IMR-90 (cell line): ENCODE results near the gene DTHD1. TPM values are rescaled to one million over a fixed set of nuclear protein-coding genes. Genes with fewer than 3 reads are reported as not detected.

Source experiments
- ATAC-seq: fragments of 200-7000 bp; cut with Tn5 transposase; 2 replicates; pipeline ENCODE4 v1.9.1; 2020; ENCODE audit warnings: low read depth, mild to moderate bottlenecking, moderate library complexity
- BruUV-seq: library from RNA; stranded (reverse); fragments of 400-500 nt; replicated peaks from 2 replicates; lab custom pipeline; 2021; lab: Mats Ljungman, UMichigan
- CTCF ChIA-PET: fragments of 300-600 bp; formaldehyde crosslinking; extraction: SDS; loops from one replicate; lab custom pipeline; 2021; ENCODE audit warnings: antibody characterized with exemption; lab: Yijun Ruan, JAX
- POLR2A ChIA-PET: fragments of 300-600 bp; sonication (Branson Sonifier 250); formaldehyde crosslinking; loops from one replicate; lab custom pipeline; 2022; ENCODE audit warnings: antibody characterized with exemption; ENCODE audit not compliant: unreplicated experiment; lab: Charles Lee
- DNase-seq: peaks from one replicate; pipeline ENCODE4 v3.0.0; 2013
- H2AFZ ChIP-seq: replicated peaks from 2 replicates; pipeline ENCODE3; 2013; ENCODE audit warnings: low read length, mild to moderate bottlenecking; ENCODE audit not compliant: poor library complexity
- H2AK5ac ChIP-seq: 2 replicates; pipeline ENCODE4 v1.6.1; 2013; ENCODE audit warnings: low read depth, low read length, inconsistent platforms
- H2AK9ac ChIP-seq: replicated peaks from 2 replicates; pipeline ENCODE3; 2013; ENCODE audit warnings: mild to moderate bottlenecking, low read depth, low read length, moderate library complexity; ENCODE audit not compliant: poor library complexity
- H2BK120ac ChIP-seq: 2 replicates; pipeline ENCODE4 v1.6.1; 2013; ENCODE audit warnings: low read depth, low read length, inconsistent platforms
- H2BK15ac ChIP-seq: 3 replicates; pipeline ENCODE4 v1.6.1; 2013; ENCODE audit warnings: low read depth, low read length, inconsistent platforms
- H2BK20ac ChIP-seq: 2 replicates; pipeline ENCODE4 v1.6.1; 2013; ENCODE audit warnings: low read depth, mild to moderate bottlenecking, inconsistent platforms, low read length, moderate library complexity
- H2BK5ac ChIP-seq: 2 replicates; pipeline ENCODE4 v1.6.1; 2013; ENCODE audit warnings: mild to moderate bottlenecking, low read depth, low read length, inconsistent platforms; ENCODE audit not compliant: poor library complexity, severe bottlenecking
- H3K14ac ChIP-seq: replicated peaks from 2 replicates; pipeline ENCODE4 v1.6.1; 2013; ENCODE audit warnings: low read depth, low read length, inconsistent platforms
- H3K18ac ChIP-seq: 2 replicates; pipeline ENCODE4 v1.6.1; 2013; ENCODE audit warnings: low read depth, low read length, control low read depth
- H3K23ac ChIP-seq: 2 replicates; pipeline ENCODE4 v1.6.1; 2013; ENCODE audit warnings: low read depth, low read length, inconsistent platforms
- H3K27ac ChIP-seq: 2 replicates; pipeline ENCODE4 v1.5.1; 2013; ENCODE audit warnings: mild to moderate bottlenecking, control low read depth, low read length; ENCODE audit not compliant: insufficient read depth
- H3K27me3 ChIP-seq: 2 replicates; pipeline ENCODE4 v1.6.1; 2013; ENCODE audit warnings: low read length; ENCODE audit not compliant: control insufficient read depth, insufficient read depth
- H3K36me3 ChIP-seq: 2 replicates; pipeline ENCODE4 v1.6.1; 2013; ENCODE audit warnings: low read length, mixed read lengths; ENCODE audit not compliant: control insufficient read depth, insufficient read depth
- H3K4ac ChIP-seq: 2 replicates; pipeline ENCODE4 v1.6.1; 2013; ENCODE audit warnings: low read depth, low read length, inconsistent platforms
- H3K4me1 ChIP-seq: 2 replicates; pipeline ENCODE4 v1.6.1; 2013; ENCODE audit warnings: low read length, mixed read lengths; ENCODE audit not compliant: control insufficient read depth, insufficient read depth
- H3K4me2 ChIP-seq: 2 replicates; pipeline ENCODE4 v1.6.1; 2013; ENCODE audit warnings: low read depth, mild to moderate bottlenecking, control low read depth, low read length, moderate library complexity
- H3K4me3 ChIP-seq: 2 replicates; pipeline ENCODE4 v1.5.1; 2013; ENCODE audit warnings: low read depth, mild to moderate bottlenecking, control low read depth, low read length, moderate library complexity; ENCODE audit not compliant: insufficient read depth
- H3K56ac ChIP-seq: 2 replicates; pipeline ENCODE4 v1.6.1; 2013; ENCODE audit warnings: low read length, inconsistent platforms; ENCODE audit not compliant: insufficient read depth; ENCODE audit errors: extremely low read depth
- H3K79me1 ChIP-seq, 2 experiments: 2 replicates each; pipeline ENCODE4 v1.6.1; 2013; ENCODE audit warnings: low read length in 2 of 2, inconsistent platforms in 1 of 2, low read depth in 1 of 2
- H3K9ac ChIP-seq: 2 replicates; pipeline ENCODE4 v1.6.1; 2013; ENCODE audit warnings: low read depth, low read length, control low read depth
- H3K9me1 ChIP-seq: 2 replicates; pipeline ENCODE4 v1.6.1; 2013; ENCODE audit warnings: low read length, inconsistent platforms; ENCODE audit not compliant: insufficient read depth
- H3K9me3 ChIP-seq: 2 replicates; pipeline ENCODE4 v1.6.1; 2013; ENCODE audit warnings: low read length; ENCODE audit not compliant: control insufficient read depth, insufficient read depth
- H4K20me1 ChIP-seq: 2 replicates; pipeline ENCODE4 v1.6.1; 2013; ENCODE audit warnings: low read length, inconsistent platforms; ENCODE audit not compliant: insufficient read depth
- H4K5ac ChIP-seq: 2 replicates; pipeline ENCODE4 v1.6.1; 2013; ENCODE audit warnings: mild to moderate bottlenecking, low read depth, low read length, control low read depth
- H4K8ac ChIP-seq, 2 experiments: 2 replicates each; pipeline ENCODE4 v1.6.1; 2013; ENCODE audit warnings: low read depth in 2 of 2, low read length in 2 of 2, control low read depth in 1 of 2, inconsistent platforms in 1 of 2
- H4K91ac ChIP-seq: 2 replicates; pipeline ENCODE4 v1.6.1; 2013; ENCODE audit warnings: low read depth, low read length, inconsistent platforms; ENCODE audit not compliant: insufficient read depth
- CHD1 ChIP-seq: IDR thresholded peaks from 2 replicates; pipeline ENCODE4 v1.6.1; 2012; ENCODE audit warnings: low read depth, low read length, improper control_type of control experiment
- ELK1 ChIP-seq: fragments of 150-350 bp; IDR thresholded peaks from 2 replicates; pipeline ENCODE4 v1.6.1; 2016; ENCODE audit warnings: low read depth, mild to moderate bottlenecking, low read length, moderate library complexity, borderline replicate concordance
- MAZ ChIP-seq: IDR thresholded peaks from 2 replicates; pipeline ENCODE4 v1.6.1; 2012; ENCODE audit warnings: low read depth, mild to moderate bottlenecking, low read length, improper control_type of control experiment, moderate library complexity, borderline replicate concordance
- NFE2L2 ChIP-seq: fragments of 150-350 bp; IDR thresholded peaks from 2 replicates; pipeline ENCODE4 v1.6.1; 2016; ENCODE audit warnings: low read depth, mild to moderate bottlenecking, low read length
- RCOR1 ChIP-seq: IDR thresholded peaks from 2 replicates; pipeline ENCODE4 v1.6.1; 2012; ENCODE audit warnings: mild to moderate bottlenecking, low read length, improper control_type of control experiment; ENCODE audit not compliant: insufficient replicate concordance
- WGBS, 2 experiments: methylation state at CpG; one replicate each; pipeline versions ENCODE4 v1.1.5 to v1.1.7; 2013; ENCODE audit warnings: missing lambda C conversion rate in 2 of 2; ENCODE audit not compliant: insufficient read length in 1 of 2; ENCODE audit errors: extremely low coverage in 2 of 2; 5-methylcytosine and 5-hydroxymethylcytosine counted together
- dilution Hi-C: fragments of 300-500 bp; cut with HindIII; formaldehyde crosslinking; loops from one replicate; pipeline ENCODE4 v1.14.3; 2018; ENCODE audit warnings: low sequenced_read_pairs; ENCODE audit not compliant: unreplicated experiment
- in situ Hi-C: fragments of 300-500 bp; cut with MboI; formaldehyde crosslinking; loops from 3 replicates; pipeline ENCODE4 v1.14.3; 2019; ENCODE audit warnings: low sequenced_read_pairs, inconsistent platforms, mixed read lengths
- intact Hi-C: fragments of 100-400 bp; cut with micrococcal nuclease; formaldehyde crosslinking; loops from 2 replicates; pipeline ENCODE4 v1.10.0; 2022
- polyA plus RNA-seq, 3 experiments: library from polyadenylated mRNA; depleted of rRNA; stranded (reverse); fragments of >200 nt; gene quantifications; 2 replicates each; pipeline ENCODE4 v1.2.3, GENCODE V29; 2012; ENCODE audit warnings: low replicate concordance in 1 of 3
- total RNA-seq: library from RNA; depleted of rRNA; stranded (reverse); fragments of >200 nt; gene quantifications from 2 replicates; pipeline ENCODE4 v1.2.3, GENCODE V29; 2012

Gene DTHD1
- total and polyA plus RNA-seq, 2 of the 4 experiments (the other 2 are of a cell fraction) = not detected

DNA sequence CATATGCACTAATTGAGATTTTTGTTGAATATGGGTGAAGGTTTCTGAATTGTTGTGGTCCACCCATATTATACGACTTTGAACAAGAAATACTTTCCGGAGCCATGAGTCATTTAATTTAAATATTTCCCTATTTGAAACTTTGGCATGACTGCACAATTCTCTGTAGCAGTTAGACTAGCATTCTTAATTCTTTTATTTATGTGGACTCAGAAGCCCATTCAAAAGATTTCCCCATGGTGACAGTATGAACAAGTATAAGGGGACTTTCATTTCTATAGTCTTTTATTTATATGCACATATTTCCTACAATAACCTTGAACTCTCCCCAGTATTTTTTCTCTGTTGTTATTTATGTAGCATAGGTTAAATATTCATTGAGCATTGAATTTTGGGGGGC is 72.6 kb downstream of the DTHD1 start:
- intact Hi-C loops (no loop called here), in situ Hi-C loops (loop anchor here (25.0 kb wide), 1 partner anchor 1033 kb away; no protein-coding TSS in a partner anchor), dilution Hi-C loops (no loop called here)
- Histone ChIP-seq H4K5ac (no peak overlapping the region), H2BK20ac (no peak overlapping the region), H3K27me3 (no peaks in the 10 kb centered on the region), H3K79me1 (no peaks in the 10 kb centered on the region), H3K4me3 (no peak overlapping the region), H3K18ac (no peak overlapping the region), H3K36me3 (no peaks in the 10 kb centered on the region), H2AK9ac (no peak overlapping the region), H2AK5ac (no peak overlapping the region), H4K91ac (no peak overlapping the region), H2AFZ (no peak overlapping the region), H3K14ac (no peak overlapping the region), H2BK120ac (no peak overlapping the region), H3K9ac (no peak overlapping the region), H3K4me1 (no peaks in the 10 kb centered on the region), H3K23ac (no peak overlapping the region), H3K56ac (no peak overlapping the region), H4K20me1 (no peaks in the 10 kb centered on the region), H3K9me1 (no peaks in the 10 kb centered on the region), H2BK15ac (no peak overlapping the region), H3K27ac (no peak overlapping the region), H2BK5ac (no peak overlapping the region), H3K4ac (no peak overlapping the region), H3K4me2 (no peak overlapping the region), H3K9me3 (no peaks in the 10 kb centered on the region; the same call in 1 of the 2 replicates), H4K8ac (no peak overlapping the region)
- ATAC-seq (no peak), DNase-seq (no peak)
- no CpG with 5 or more reads among the region's 2 CpGs for WGBS, 2 experiments
- TF ChIP-seq ELK1 (no peak), RCOR1 (no peak), CHD1 (no peak), MAZ (no peak), NFE2L2 (no peak)
- BruUV-seq = no TSS peak
- ChIA-PET CTCF (no interaction called here), POLR2A (no interaction called here)
